Liver (tissue), 9 donors: Measurements from ENCODE around the gene ADARB1. TPM values are rescaled to one million over a fixed set of nuclear protein-coding genes. Genes with fewer than 3 reads are reported as not detected.

Experiments
- DNase-seq: peaks from one replicate; pipeline ENCODE4 v3.0.0-alpha.2; 2017; ENCODE audit warnings: low spot score
- H3K27ac ChIP-seq, 2 donors: one replicate each; pipeline ENCODE4 v1.7.0; 2013; ENCODE audit warnings: inconsistent platforms in 2 of 2, low read length in 2 of 2, control low read depth in 1 of 2, low read depth in 1 of 2, mild to moderate bottlenecking in 1 of 2
- H3K27me3 ChIP-seq, 4 donors: one replicate each; pipeline versions ENCODE4 v1.6.1 to v1.7.0; 2013; ENCODE audit warnings: low read length in 3 of 4, inconsistent platforms in 1 of 4, mild to moderate bottlenecking in 1 of 4, moderate library complexity in 1 of 4; ENCODE audit not compliant: control insufficient read depth in 4 of 4, insufficient read depth in 4 of 4
- H3K36me3 ChIP-seq, 4 donors: one replicate each; pipeline versions ENCODE4 v1.6.1 to v1.7.0; 2013; ENCODE audit warnings: low read length in 3 of 4, mild to moderate bottlenecking in 3 of 4, low read depth in 1 of 4, moderate library complexity in 1 of 4; ENCODE audit not compliant: control insufficient read depth in 4 of 4, insufficient read depth in 3 of 4
- H3K4me1 ChIP-seq, 4 donors: one replicate each; pipeline versions ENCODE4 v1.6.1 to v1.7.0; 2013; ENCODE audit warnings: low read length in 3 of 4, mild to moderate bottlenecking in 3 of 4, moderate library complexity in 1 of 4; ENCODE audit not compliant: control insufficient read depth in 4 of 4, insufficient read depth in 4 of 4
- H3K4me3 ChIP-seq, 3 donors: one replicate each; pipeline versions ENCODE4 v1.6.1 to v1.7.0; 2013; ENCODE audit warnings: low read length in 3 of 3, control low read depth in 1 of 3, low read depth in 1 of 3, mild to moderate bottlenecking in 1 of 3
- H3K9ac ChIP-seq, 2 donors: one replicate each; pipeline ENCODE4 v1.7.0; 2013; ENCODE audit warnings: low read length in 2 of 2, mild to moderate bottlenecking in 2 of 2, moderate library complexity in 2 of 2, control low read depth in 1 of 2, low read depth in 1 of 2
- H3K9me3 ChIP-seq, 4 donors: one replicate each; pipeline versions ENCODE4 v1.6.1 to v1.7.0; 2013; ENCODE audit warnings: low read length in 3 of 4; ENCODE audit not compliant: control insufficient read depth in 4 of 4
- ATF3 ChIP-seq: IDR thresholded peaks from 2 replicates; pipeline ENCODE4 v1.6.1; 2016; ENCODE audit warnings: antibody characterized with exemption
- CTCF ChIP-seq: fragments of 150-350 bp; IDR thresholded peaks from 2 replicates; pipeline ENCODE4 v1.5.1; 2017; ENCODE audit warnings: improper control_type of control experiment, low read depth, low read length; ENCODE audit not compliant: missing input control
- EGR1 ChIP-seq, 2 donors: IDR thresholded peaks; 2 replicates each; pipeline ENCODE4 v1.6.1; 2016 to 2018; ENCODE audit warnings: antibody characterized with exemption in 2 of 2, low read depth in 2 of 2
- FOXA1 ChIP-seq: IDR thresholded peaks from 2 replicates; pipeline ENCODE4 v1.6.1; 2016; ENCODE audit warnings: antibody characterized with exemption
- FOXA2 ChIP-seq: IDR thresholded peaks from 2 replicates; pipeline ENCODE4 v1.6.1; 2016; ENCODE audit warnings: antibody characterized with exemption
- GABPA ChIP-seq, 2 donors: IDR thresholded peaks in 1 of 2; conservative IDR thresholded peaks in 1 of 2; 2 replicates each; pipeline ENCODE4 v1.6.1; 2016; ENCODE audit warnings: antibody characterized with exemption in 2 of 2, mild to moderate bottlenecking in 1 of 2, moderate library complexity in 1 of 2
- HNF4A ChIP-seq, 2 donors: conservative IDR thresholded peaks; 2 replicates each; pipeline ENCODE4 v1.6.1; 2016; ENCODE audit warnings: antibody characterized with exemption in 2 of 2, mild to moderate bottlenecking in 2 of 2
- HNF4G ChIP-seq: IDR thresholded peaks from 2 replicates; pipeline ENCODE4 v1.6.1; 2016; ENCODE audit warnings: antibody characterized with exemption
- JUND ChIP-seq, 2 donors: IDR thresholded peaks; 2 replicates each; pipeline ENCODE4 v1.6.1; 2016; ENCODE audit warnings: antibody characterized with exemption in 2 of 2
- MAX ChIP-seq: IDR thresholded peaks from 2 replicates; pipeline ENCODE4 v1.6.1; 2016; ENCODE audit warnings: antibody characterized with exemption
- NR2F2 ChIP-seq: IDR thresholded peaks from 2 replicates; pipeline ENCODE4 v1.6.1; 2016; ENCODE audit warnings: antibody characterized with exemption
- RAD21 ChIP-seq, 2 donors: IDR thresholded peaks; 2 replicates each; pipeline ENCODE4 v1.6.1; 2016; ENCODE audit warnings: antibody characterized with exemption in 2 of 2, mild to moderate bottlenecking in 2 of 2
- REST ChIP-seq: IDR thresholded peaks from 2 replicates; pipeline ENCODE4 v1.6.1; 2016; ENCODE audit warnings: antibody characterized with exemption, mild to moderate bottlenecking
- RXRA ChIP-seq, 2 donors: IDR thresholded peaks; 2 replicates each; pipeline ENCODE4 v1.6.1; 2017 to 2018; ENCODE audit warnings: antibody characterized with exemption in 2 of 2, mild to moderate bottlenecking in 1 of 2
- SP1 ChIP-seq: IDR thresholded peaks from 2 replicates; pipeline ENCODE4 v1.6.1; 2018; ENCODE audit warnings: antibody characterized with exemption, mild to moderate bottlenecking
- TAF1 ChIP-seq: conservative IDR thresholded peaks from 2 replicates; pipeline ENCODE4 v1.6.1; 2016; ENCODE audit warnings: antibody characterized with exemption, mild to moderate bottlenecking
- YY1 ChIP-seq: IDR thresholded peaks from 2 replicates; pipeline ENCODE4 v1.6.1; 2016; ENCODE audit warnings: antibody characterized with exemption, mild to moderate bottlenecking
- ZBTB33 ChIP-seq: IDR thresholded peaks from 2 replicates; pipeline ENCODE4 v1.6.1; 2016; ENCODE audit warnings: antibody characterized with exemption
- WGBS: extraction: QIAGEN DNeasy Blood & Tissue Kit; methylation state at CpG from one replicate; pipeline ENCODE4 v1.1.7; 2013; 5-methylcytosine and 5-hydroxymethylcytosine counted together
- polyA plus RNA-seq, 2 donors: library from polyadenylated mRNA; stranded (reverse) in 1 of 2; unstranded in 1 of 2; fragments of 200-250 nt in 1 of 2; fragments of >200 nt in 1 of 2; fragmentation: Nextera tagmentation in 1 of 2; extraction: Ambion mirVana in 1 of 2; gene quantifications; one replicate each; pipeline versions ENCODE4 v1.2.1 to v1.2.3, GENCODE V29; 2013 to 2015
- total RNA-seq, 2 donors: library from RNA; depleted of rRNA; stranded (reverse); fragments of >200 nt; gene quantifications; one replicate each; pipeline ENCODE4 v1.2.3, GENCODE V29; 2014
- donor health status: healthy.
- donor health status: healthy.
- donor health status: healthy.
- donor health status: healthy.
- donor health status: healthy.

ADARB1 gene
- total and polyA plus RNA-seq, 4 donors: 1.6 to 7.8 (median 2.9) TPM

- H3K4me1 ChIP-seq: peaks cover 2 to 16% (median 9%) of the 10 kb centered on the region in 4 donors
- 85% methylated on average over 9 of the region's 9 CpGs for WGBS
- no peaks in the 10 kb centered on the region for H3K9me3 ChIP-seq
- no peaks in the 10 kb centered on the region for H3K27me3 ChIP-seq
- H3K27ac ChIP-seq: no peak overlapping the region
- no peak for DNase-seq
- H3K36me3 ChIP-seq: no peaks in the 10 kb centered on the region
- H3K9ac ChIP-seq: no peak overlapping the region
- TF ChIP-seq ZBTB33: no peak
- TF ChIP-seq CTCF: no peak
- no peak for TF ChIP-seq HNF4G
- no peak for TF ChIP-seq FOXA2
- TF ChIP-seq EGR1 (IDR thresholded peaks at IDR 0.05; ENCODE audit: low read depth in 2 of 2): no peak
- TF ChIP-seq TAF1: no peak
- no peak for TF ChIP-seq NR2F2
- no peak for TF ChIP-seq GABPA (IDR thresholded peaks at IDR 0.05 in 1 of 2, conservative IDR thresholded peaks at IDR 0.05 in 1 of 2)
- TF ChIP-seq REST: no peak
- TF ChIP-seq RAD21 (IDR thresholded peaks at IDR 0.05): no peak
- TF ChIP-seq RXRA (IDR thresholded peaks at IDR 0.05): no peak
- no peak for TF ChIP-seq ATF3
- no peak for TF ChIP-seq JUND (IDR thresholded peaks at IDR 0.05)
- TF ChIP-seq MAX: no peak
- TF ChIP-seq YY1: no peak
- TF ChIP-seq HNF4A (conservative IDR thresholded peaks at IDR 0.05): no peak
- no peak for TF ChIP-seq FOXA1
- no peak for TF ChIP-seq SP1
- no peak overlapping the region for H3K4me3 ChIP-seq
These were observed 29.7 kb downstream of the ADARB1 start for GRCh38 chr21:45103971-45104520.
